Measurements from ENCODE around the gene CAPN11. TPM values are rescaled to one million over a fixed set of nuclear protein-coding genes. Genes with fewer than 3 reads are reported as not detected.

Gene CAPN11
- total and polyA plus RNA-seq, 9 of the 15 experiments (the other 6 are each of a cell fraction or from before 2014, with no cell fraction given), result 0.03 to 0.61 (median 0.17) TPM; not detected in 1

DNA sequence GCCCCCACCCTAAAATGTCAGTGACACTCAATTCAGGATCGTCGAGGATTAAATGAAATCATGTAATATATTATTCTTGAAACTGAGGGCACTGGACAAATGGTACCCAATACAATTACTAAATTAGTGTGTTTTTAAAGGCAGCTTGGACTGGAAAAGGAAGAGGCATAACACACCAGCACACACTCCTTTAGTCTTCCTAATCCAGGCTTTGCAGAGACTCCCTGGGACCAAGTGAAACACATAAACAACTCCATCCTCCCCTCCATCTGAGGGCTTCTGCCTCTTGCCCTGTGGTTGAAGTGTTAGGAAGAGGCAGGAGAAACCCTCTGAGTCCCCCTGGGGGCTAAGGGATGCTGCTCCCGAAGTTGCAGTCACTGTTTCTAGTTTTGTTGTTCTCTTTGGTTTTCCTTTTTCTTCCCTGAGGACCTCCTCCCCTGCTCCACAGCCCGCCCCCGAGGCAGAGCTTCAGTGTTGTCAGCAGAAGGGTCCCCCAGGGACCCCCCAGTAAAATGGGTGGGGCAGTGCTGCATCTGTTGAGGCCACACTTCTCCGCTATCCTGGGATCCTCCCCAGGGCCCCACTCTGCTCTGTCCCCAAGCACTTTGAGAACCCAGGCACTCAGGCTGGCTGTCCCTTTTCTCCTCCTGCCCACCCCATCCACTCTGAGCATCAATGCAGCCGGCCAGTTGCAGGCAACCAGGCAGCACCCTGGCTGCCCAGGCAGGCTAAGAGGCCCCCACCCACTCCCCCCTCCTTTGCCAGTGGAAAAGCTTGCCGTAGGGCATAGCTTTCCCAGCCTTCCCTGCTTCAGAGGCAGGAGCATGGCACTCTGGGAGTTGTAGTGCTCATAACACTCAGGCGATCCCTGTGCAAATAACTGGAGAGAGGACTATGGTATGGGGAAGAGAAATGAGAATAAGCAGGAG is 25.4 kb upstream of the CAPN11 start (continued):
- TF ChIP-seq, protein P1, sequence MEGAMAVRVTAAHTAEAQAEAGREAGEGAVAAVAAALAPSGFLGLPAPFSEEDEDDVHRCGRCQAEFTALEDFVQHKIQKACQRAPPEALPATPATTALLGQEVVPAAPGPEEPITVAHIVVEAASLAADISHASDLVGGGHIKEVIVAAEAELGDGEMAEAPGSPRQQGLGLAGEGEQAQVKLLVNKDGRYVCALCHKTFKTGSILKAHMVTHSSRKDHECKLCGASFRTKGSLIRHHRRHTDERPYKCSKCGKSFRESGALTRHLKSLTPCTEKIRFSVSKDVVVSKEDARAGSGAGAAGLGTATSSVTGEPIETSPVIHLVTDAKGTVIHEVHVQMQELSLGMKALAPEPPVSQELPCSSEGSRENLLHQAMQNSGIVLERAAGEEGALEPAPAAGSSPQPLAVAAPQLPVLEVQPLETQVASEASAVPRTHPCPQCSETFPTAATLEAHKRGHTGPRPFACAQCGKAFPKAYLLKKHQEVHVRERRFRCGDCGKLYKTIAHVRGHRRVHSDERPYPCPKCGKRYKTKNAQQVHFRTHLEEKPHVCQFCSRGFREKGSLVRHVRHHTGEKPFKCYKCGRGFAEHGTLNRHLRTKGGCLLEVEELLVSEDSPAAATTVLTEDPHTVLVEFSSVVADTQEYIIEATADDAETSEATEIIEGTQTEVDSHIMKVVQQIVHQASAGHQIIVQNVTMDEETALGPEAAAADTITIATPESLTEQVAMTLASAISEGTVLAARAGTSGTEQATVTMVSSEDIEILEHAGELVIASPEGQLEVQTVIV (CRISPR knock-in tag; IDR thresholded peaks at IDR 0.05; ENCODE audit: borderline replicate concordance), result 0 out of 2 replicates have a peak, but pooled peaks have one; percentile 19
- no peak for TF ChIP-seq GABPB2 (CRISPR knock-in tag; conservative IDR thresholded peaks at IDR 0.05)
- TF ChIP-seq MYNN (IDR thresholded peaks at IDR 0.05), result no peak
- no peak for TF ChIP-seq MYNN (CRISPR knock-in tag; IDR thresholded peaks at IDR 0.05)
- peak; percentile 66; the same call in 1 of the 2 replicates for TF ChIP-seq GABPB1 (CRISPR knock-in tag; IDR thresholded peaks at IDR 0.05)
- no peak for TF ChIP-seq ASH1L (IDR thresholded peaks at IDR 0.05; ENCODE audit: borderline replicate concordance, low read depth, partially characterized antibody)
- TF ChIP-seq ZNF507 (tag; conservative IDR thresholded peaks at IDR 0.05), result no peak
- TF ChIP-seq ZNF780A (CRISPR knock-in tag; IDR thresholded peaks at IDR 0.05), result no peak
- TF ChIP-seq RBM39 (optimal IDR thresholded peaks at IDR 0.05; ENCODE audit: low read depth, low read length), result no peak
- TF ChIP-seq ETV1 (tag; conservative IDR thresholded peaks at IDR 0.05; ENCODE audit: low read depth), result no peak
- TF ChIP-seq, protein P2, sequence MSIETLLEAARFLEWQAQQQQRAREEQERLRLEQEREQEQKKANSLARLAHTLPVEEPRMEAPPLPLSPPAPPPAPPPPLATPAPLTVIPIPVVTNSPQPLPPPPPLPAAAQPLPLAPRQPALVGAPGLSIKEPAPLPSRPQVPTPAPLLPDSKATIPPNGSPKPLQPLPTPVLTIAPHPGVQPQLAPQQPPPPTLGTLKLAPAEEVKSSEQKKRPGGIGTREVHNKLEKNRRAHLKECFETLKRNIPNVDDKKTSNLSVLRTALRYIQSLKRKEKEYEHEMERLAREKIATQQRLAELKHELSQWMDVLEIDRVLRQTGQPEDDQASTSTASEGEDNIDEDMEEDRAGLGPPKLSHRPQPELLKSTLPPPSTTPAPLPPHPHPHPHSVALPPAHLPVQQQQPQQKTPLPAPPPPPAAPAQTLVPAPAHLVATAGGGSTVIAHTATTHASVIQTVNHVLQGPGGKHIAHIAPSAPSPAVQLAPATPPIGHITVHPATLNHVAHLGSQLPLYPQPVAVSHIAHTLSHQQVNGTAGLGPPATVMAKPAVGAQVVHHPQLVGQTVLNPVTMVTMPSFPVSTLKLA (conservative IDR thresholded peaks at IDR 0.05), result no peak; a peak in 1 of 4 replicates
- TF ChIP-seq ZNF282 (CRISPR knock-in tag; IDR thresholded peaks at IDR 0.05), result no peak
- TF ChIP-seq RCOR1 (IDR thresholded peaks at IDR 0.05; ENCODE audit: borderline replicate concordance in 1 of 2, low read depth in 2 of 2, low read length in 2 of 2), result peak in 1 of 2 experiments; percentile 14; a peak in 1 of 4 replicates
- TF ChIP-seq KAT8 (IDR thresholded peaks at IDR 0.05; ENCODE audit: low read depth), result no peak
- no peak for TF ChIP-seq JUND (IDR thresholded peaks at IDR 0.05; ENCODE audit: borderline replicate concordance, low read depth, low read length)
- TF ChIP-seq JUND (tag; IDR thresholded peaks at IDR 0.05; ENCODE audit: borderline replicate concordance, low read depth, low read length), result peak; percentile 2; the same call in 1 of the 3 replicates
- peak in 1 of 2 experiments; percentile 31; a peak in 2 of 4 replicates for TF ChIP-seq FOXA3 (CRISPR knock-in tag; conservative IDR thresholded peaks at IDR 0.05 in 1 of 2, IDR thresholded peaks at IDR 0.05 in 1 of 2)
- no peak for TF ChIP-seq SMC3 (conservative IDR thresholded peaks at IDR 0.05; ENCODE audit: insufficient read depth, low read depth, low read length)
- TF ChIP-seq SNIP1 (IDR thresholded peaks at IDR 0.05; ENCODE audit: low read depth), result no peak
- TF ChIP-seq CXXC5 (CRISPR knock-in tag; IDR thresholded peaks at IDR 0.05), result peak; percentile 18; the same call in 1 of the 2 replicates
- TF ChIP-seq, protein P3, sequence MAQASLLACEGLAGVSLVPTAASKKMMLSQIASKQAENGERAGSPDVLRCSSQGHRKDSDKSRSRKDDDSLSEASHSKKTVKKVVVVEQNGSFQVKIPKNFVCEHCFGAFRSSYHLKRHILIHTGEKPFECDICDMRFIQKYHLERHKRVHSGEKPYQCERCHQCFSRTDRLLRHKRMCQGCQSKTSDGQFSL (CRISPR knock-in tag; IDR thresholded peaks at IDR 0.05), result 0 out of 2 replicates have a peak, but pooled peaks have one; percentile 18
- TF ChIP-seq, protein P3 (tag; IDR thresholded peaks at IDR 0.05), result no peak
- TF ChIP-seq MIER1 (IDR thresholded peaks at IDR 0.05; ENCODE audit: low read depth), result no peak
- no peak for TF ChIP-seq ZKSCAN1 (IDR thresholded peaks at IDR 0.05; ENCODE audit: low read depth, low read length)

All from K562 (cell line).